LoVo (cell line): ENCODE results near the gene CAPN8.
A peak's percentile ranks its signal among the peaks of the same experiment; 100 is the strongest.
"Not testable (repeated sequence)": the region's sequence is repeated elsewhere in the genome, so short reads cannot be mapped to it uniquely, and the experiment has no call there.

ENCODE experiments used
- DNase-seq: peaks from one replicate; pipeline ENCODE4 v3.0.0-alpha.2; 2016; ENCODE audit warnings: low spot score

Gene CAPN8

GRCh38 chr1:223525957-223526356, 139.5 kb downstream of the CAPN8 start:
- DNase-seq = no peak

GRCh38 chr1:223525546-223525945, 140.0 kb downstream of the CAPN8 start:
- no peak for DNase-seq

GRCh38 chr1:223524930-223525451, 140.5 kb downstream of the CAPN8 start:
- DNase-seq = no peak

GRCh38 chr1:223521150-223521549, 144.4 kb downstream of the CAPN8 start:
- DNase-seq = no peak

- DNase-seq = no peak
These were observed 145.3 kb downstream of the CAPN8 start for GRCh38 chr1:223520200-223520599.

DNA sequence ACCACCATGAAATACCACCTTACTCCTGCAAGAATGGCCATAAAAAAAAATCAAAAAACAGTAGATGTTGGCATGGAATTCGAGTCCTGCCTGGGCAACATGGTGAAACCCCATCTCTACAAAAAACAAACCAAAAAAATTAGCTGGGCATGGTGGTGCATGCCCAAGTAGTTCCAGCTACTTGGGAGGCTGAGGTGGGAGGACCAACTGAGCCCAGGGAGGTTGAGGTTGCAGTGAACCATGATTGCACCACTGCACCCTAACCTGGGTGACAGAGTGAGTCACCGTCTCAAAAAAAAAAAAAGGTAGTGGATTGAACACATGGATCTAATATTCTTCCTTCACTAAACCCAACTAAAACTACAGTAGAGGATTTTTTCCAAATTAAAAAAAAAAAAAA, 146.4 kb downstream of the CAPN8 start:
- DNase-seq = no peak

DNA sequence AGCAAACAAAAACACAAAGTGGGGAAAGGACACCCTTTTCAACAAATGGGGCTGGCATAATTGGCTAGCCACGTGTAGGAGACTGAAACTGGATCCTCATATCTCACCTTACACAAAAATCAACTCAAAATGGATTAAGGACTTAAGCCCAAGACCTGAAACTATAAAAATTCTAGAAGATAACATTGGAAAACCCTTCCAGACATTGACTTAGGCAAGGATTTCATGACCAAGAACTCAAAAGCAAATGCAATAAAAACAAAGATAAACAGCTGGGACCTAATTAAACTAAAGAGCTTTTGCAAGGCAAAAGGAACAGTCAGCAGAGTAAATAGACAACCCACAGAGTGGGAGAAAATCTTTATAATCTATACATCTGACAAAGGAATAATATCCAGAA, 146.9 kb downstream of the CAPN8 start:
- DNase-seq = not testable (repeated sequence)

GRCh38 chr1:223515926-223516325, 149.6 kb downstream of the CAPN8 start:
- DNase-seq = no peak

DNA sequence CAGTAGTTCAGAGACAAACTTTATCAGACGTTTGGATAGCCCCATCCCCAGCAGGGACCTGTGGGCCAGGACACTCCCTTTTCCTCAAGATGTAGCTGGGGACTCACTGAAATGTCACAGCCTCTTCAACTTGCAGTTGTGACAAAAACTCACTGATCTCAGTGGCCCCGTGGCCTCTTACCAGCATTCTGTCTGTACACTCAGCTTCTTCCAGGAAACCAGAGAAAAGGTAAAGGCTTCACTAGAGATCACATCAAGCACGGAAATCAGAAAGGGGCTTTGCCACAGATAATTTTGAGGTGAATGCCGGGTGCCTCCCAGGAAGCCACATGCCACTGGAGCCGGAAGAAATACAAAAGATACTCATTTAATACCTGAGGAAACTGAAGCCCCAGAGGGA, 150.1 kb downstream of the CAPN8 start:
- DNase-seq = no peak

GRCh38 chr1:223514644-223515043, 150.9 kb downstream of the CAPN8 start:
- no peak for DNase-seq

DNA sequence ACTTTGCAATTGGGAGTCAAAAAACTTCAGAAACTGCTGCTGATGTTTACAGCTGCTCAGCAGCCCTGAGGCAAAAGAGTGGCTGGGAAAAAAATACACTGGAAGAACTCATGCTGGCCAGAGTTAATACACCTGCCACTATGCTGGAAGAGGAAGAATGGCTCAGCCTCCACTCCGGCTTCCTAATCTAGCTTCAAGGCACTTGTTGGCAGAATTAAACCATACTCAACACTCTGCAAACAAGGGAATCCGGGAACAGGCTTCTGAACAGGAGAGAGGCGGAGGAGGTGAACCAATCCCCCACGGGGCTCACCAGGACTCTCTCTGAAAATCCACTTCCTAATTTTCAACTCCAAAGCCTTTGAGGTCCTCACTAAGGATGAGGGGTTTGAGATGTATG, 152.2 kb downstream of the CAPN8 start:
- DNase-seq = no peak

DNA sequence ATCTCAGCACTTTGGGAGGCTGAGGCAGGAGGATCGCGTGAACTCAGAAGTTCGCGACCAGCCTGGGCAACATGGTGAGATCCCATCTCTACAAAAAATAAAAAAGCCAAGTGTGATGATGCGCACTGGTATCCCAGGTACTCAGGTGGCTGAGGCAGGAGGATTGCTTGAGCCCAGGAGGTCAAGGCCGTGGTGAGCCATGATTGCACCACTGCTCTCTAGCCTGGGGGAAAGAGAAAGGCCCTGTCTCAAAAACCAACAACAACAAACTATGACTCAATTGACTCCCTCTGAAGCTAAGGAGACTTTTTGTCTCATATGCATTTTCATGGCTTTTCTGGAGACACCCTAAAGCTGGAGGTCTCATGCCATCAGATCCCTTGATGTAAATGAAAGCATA, 153.4 kb downstream of the CAPN8 start:
- no peak for DNase-seq

GRCh38 chr1:223508796-223509195, 156.7 kb downstream of the CAPN8 start:
- DNase-seq = no peak

DNA sequence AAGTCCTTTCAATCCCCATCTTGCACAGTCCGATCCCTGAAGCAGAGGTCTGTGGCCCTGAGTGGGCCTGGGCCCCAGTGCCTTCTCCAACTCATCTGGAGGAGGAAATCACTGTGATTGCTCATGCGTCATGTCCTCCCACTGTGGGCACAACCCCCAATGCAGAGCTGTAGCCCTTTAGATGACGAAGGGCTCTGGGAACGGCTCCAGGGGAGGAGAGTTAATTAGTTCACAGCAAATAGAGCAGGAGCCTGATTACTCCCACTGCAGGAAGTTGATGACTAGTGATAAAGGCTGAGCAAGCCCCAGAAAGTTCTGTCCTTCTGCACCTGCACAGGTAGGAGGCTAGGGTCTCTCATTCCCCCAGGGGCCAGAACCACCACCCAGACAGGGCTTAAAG, 160.8 kb downstream of the CAPN8 start:
- DNase-seq = no peak

- DNase-seq = no peak
These were observed 162.2 kb downstream of the CAPN8 start for GRCh38 chr1:223503348-223503747.

- DNase-seq = peak; percentile 58
These were observed 164.7 kb downstream of the CAPN8 start for GRCh38 chr1:223500560-223501425.

GRCh38 chr1:223496883-223497282, 168.6 kb downstream of the CAPN8 start:
- no peak for DNase-seq

DNA sequence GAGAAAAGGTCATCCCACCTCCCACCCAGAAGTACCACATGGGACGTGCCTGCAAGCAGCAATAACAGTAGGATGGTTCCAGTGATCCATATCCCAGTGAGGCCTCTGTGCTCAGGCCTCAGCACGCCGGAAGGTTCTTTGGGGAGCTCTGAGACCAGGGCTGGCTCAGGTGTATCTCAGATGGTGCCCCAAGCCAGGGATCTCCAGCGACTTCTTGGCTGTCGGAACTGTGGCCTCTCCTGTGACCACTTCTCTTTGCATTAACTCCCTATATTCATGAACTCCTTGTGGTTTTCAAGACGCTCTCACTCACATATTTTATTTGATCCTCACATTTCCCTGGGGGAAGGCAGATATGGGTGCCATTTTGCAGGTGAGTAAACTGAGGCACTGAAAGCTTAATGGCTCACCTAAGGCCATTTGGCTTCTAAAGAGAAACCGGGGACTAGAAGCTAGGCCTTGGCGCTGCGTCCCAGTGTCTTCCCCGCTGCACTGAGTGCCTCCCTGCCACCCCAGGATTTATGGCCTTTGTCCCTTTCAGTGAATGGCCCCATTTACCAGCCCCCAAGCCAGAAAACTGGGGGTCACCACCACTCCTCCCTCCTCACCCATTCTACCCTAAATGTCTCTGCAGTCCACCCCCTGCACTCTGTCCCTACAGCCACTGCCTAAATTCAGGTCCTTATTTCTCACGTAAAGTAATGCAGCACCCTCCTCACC, 170.4 kb downstream of the CAPN8 start:
- DNase-seq = no peak

GRCh38 chr1:223492044-223492443, 173.5 kb downstream of the CAPN8 start:
- no peak for DNase-seq
